C1 segment of cervical spinal cord (tissue), 14 donors: ENCODE measurements around the gene COX7B2.

Experiments used
- DNase-seq, 14 donors: peaks; one replicate each; lab custom pipeline; 2025; lab: John Stamatoyannopoulos, UW

Gene COX7B2

GRCh38 chr4:46720055-46720454 is 189.0 kb downstream of the COX7B2 start:
- DNase-seq: no peak

- DNase-seq: no peak
Observed at GRCh38 chr4:46717950-46718349, 191.1 kb downstream of the COX7B2 start.

- DNase-seq: no peak
Observed at GRCh38 chr4:46715468-46715867, 193.6 kb downstream of the COX7B2 start.

GRCh38 chr4:46698891-46699290 is 210.2 kb downstream of the COX7B2 start:
- no peak for DNase-seq
